HepG2 (cell line): ENCODE measurements around the gene OGG1. TPM values are rescaled to one million over a fixed set of nuclear protein-coding genes. Genes with fewer than 3 reads are reported as not detected.

ENCODE experiments used
- ARHGAP35 ChIP-seq: sonication (generic); formaldehyde crosslinking; IDR thresholded peaks from 2 replicates; pipeline ENCODE4 v1.9.0; 2022; ENCODE audit warnings: mild to moderate bottlenecking, inconsistent platforms, moderate library complexity, missing genetic modification reagents, borderline replicate concordance
- ARNT ChIP-seq: fragments of 450-650 bp; IDR thresholded peaks from 2 replicates; pipeline ENCODE4 v1.6.1; 2017
- DNMT3B ChIP-seq: conservative IDR thresholded peaks from 2 replicates; pipeline ENCODE4 v1.6.1; 2016; ENCODE audit warnings: missing biosample characterization, control low read depth
- ERF ChIP-seq: IDR thresholded peaks from 2 replicates; pipeline ENCODE4 v1.6.1; 2018; ENCODE audit warnings: missing biosample characterization, missing genetic modification reagents
- HNF4G ChIP-seq, 2 experiments: sonication (generic) in 1 of 2; formaldehyde crosslinking in 1 of 2; IDR thresholded peaks; 2 replicates each; pipeline versions ENCODE4 v1.4.0 to v1.6.1; 2011 to 2020; ENCODE audit warnings: borderline replicate concordance in 2 of 2, low read depth in 2 of 2, mild to moderate bottlenecking in 2 of 2, low read length in 1 of 2, missing genetic modification reagents in 1 of 2, moderate library complexity in 1 of 2
- NKX3-1 ChIP-seq: sonication (generic); formaldehyde crosslinking; IDR thresholded peaks from 2 replicates; pipeline ENCODE4 v1.5.0; 2020; ENCODE audit warnings: missing genetic modification reagents
- RARA ChIP-seq: IDR thresholded peaks from 2 replicates; pipeline ENCODE4 v1.6.1; 2016; ENCODE audit warnings: missing genetic modification reagents, missing compliant biosample characterization
- SIX1 ChIP-seq: sonication (generic); formaldehyde crosslinking; IDR thresholded peaks from 2 replicates; pipeline ENCODE4 v1.4.0; 2020; ENCODE audit warnings: missing genetic modification reagents, borderline replicate concordance
- SP4 ChIP-seq: sonication (generic); formaldehyde crosslinking; IDR thresholded peaks from 2 replicates; pipeline ENCODE4 v1.8.1; 2023; ENCODE audit warnings: mild to moderate bottlenecking, missing genetic modification reagents
- WIZ ChIP-seq: sonication (generic); formaldehyde crosslinking; IDR thresholded peaks from 2 replicates; pipeline ENCODE4 v1.5.1; 2020; ENCODE audit warnings: mild to moderate bottlenecking, missing genetic modification reagents
- ZNF33B ChIP-seq: sonication (generic); formaldehyde crosslinking; IDR thresholded peaks from 2 replicates; pipeline ENCODE4 v1.5.1; 2020; ENCODE audit warnings: mild to moderate bottlenecking, missing genetic modification reagents
- ZNF34 ChIP-seq: sonication (generic); formaldehyde crosslinking; IDR thresholded peaks from 2 replicates; pipeline ENCODE4 v1.4.0; 2020; ENCODE audit warnings: mild to moderate bottlenecking, missing genetic modification reagents, borderline replicate concordance
- ZNF430 ChIP-seq: sonication (generic); formaldehyde crosslinking; IDR thresholded peaks from 2 replicates; pipeline ENCODE4 v1.9.0; 2021; ENCODE audit warnings: mild to moderate bottlenecking, missing genetic modification reagents
- ZNF737 ChIP-seq: sonication (generic); formaldehyde crosslinking; IDR thresholded peaks from 2 replicates; pipeline ENCODE4 v1.5.0; 2020; ENCODE audit warnings: missing genetic modification reagents, mild to moderate bottlenecking, borderline replicate concordance
- ZNF761 ChIP-seq: sonication (generic); formaldehyde crosslinking; conservative IDR thresholded peaks from 2 replicates; pipeline ENCODE4 v1.4.0; 2020; ENCODE audit warnings: mild to moderate bottlenecking, missing genetic modification reagents
- polyA plus RNA-seq, 8 experiments: library from polyadenylated mRNA; depleted of rRNA in 3 of 8; stranded (reverse) in 7 of 8; unstranded in 1 of 8; fragments of >200 nt; fragmentation: Illumina TruSeq in 4 of 8; extraction: Trizol in 4 of 8; gene quantifications; 2 replicates each; pipeline versions ENCODE4 v1.2.1 to v1.2.3, GENCODE V29; 2011 to 2016; ENCODE audit warnings: low read depth in 4 of 8, missing spikeins in 1 of 8, mixed read lengths in 1 of 8; ENCODE audit not compliant: insufficient read depth in 1 of 8
- total RNA-seq, 5 experiments: library from RNA; depleted of rRNA; stranded (reverse); fragments of >200 nt; fragmentation: Illumina TruSeq; extraction: Trizol; gene quantifications; 2 replicates each; pipeline ENCODE4 v1.2.3, GENCODE V29; 2016; ENCODE audit warnings: low read depth in 1 of 5
- TF ChIP-seq, protein P1 (sequence below): IDR thresholded peaks from 2 replicates; pipeline ENCODE4 v1.6.1; 2016; ENCODE audit warnings: low read depth, missing genetic modification reagents, missing compliant biosample characterization
- TF ChIP-seq, protein P2 (sequence below): sonication (generic); formaldehyde crosslinking; IDR thresholded peaks from 2 replicates; pipeline ENCODE4 v1.5.1; 2020; ENCODE audit warnings: missing genetic modification reagents, mild to moderate bottlenecking, borderline replicate concordance
- TF ChIP-seq, protein P3 (sequence below): sonication (generic); formaldehyde crosslinking; IDR thresholded peaks from 2 replicates; pipeline ENCODE4 v1.8.1; 2023; ENCODE audit warnings: mild to moderate bottlenecking, missing genetic modification reagents
- TF ChIP-seq, protein P4 (sequence below): sonication (generic); formaldehyde crosslinking; IDR thresholded peaks from 2 replicates; pipeline ENCODE4; 2020; ENCODE audit warnings: missing genetic modification reagents, mild to moderate bottlenecking, borderline replicate concordance

The OGG1 gene
- total and polyA plus RNA-seq, 2 of the 13 experiments (the other 11 are each of a cell fraction or from before 2014, with no cell fraction given): 28.7 to 33.2 TPM

DNA sequence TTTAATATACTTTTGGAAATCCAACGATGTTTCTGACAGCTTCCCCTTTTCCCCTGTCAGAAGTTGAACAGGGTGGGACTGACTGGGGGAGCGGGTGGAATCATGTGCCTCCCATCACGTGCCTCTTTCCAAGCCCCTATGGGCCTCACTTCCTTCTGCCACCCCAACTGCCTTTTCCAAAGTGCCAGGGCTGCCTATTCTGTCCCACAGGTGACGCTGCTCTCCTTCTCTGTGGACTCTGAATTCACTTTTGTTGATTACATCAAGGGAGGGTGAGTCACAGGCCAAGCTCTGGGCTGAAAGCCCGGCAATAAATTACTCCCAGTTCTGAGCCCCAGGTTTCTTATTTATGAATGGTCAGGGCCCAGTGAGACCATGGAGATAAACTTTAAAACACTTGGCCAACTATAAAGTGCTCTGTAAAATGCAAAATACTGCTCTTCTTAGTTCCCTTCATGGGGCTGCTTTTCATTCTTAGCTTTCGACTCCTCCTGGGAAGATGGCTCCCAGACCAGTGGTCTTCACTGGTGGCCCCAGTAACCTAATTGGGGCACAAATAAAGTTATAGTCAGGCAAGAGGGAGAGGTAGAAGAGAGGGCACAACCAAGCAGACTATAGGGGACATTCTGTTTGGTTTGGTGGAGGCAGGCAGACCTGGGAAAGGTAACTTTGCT, 33.9 kb upstream of the OGG1 start (continued):
- TF ChIP-seq, protein P1, sequence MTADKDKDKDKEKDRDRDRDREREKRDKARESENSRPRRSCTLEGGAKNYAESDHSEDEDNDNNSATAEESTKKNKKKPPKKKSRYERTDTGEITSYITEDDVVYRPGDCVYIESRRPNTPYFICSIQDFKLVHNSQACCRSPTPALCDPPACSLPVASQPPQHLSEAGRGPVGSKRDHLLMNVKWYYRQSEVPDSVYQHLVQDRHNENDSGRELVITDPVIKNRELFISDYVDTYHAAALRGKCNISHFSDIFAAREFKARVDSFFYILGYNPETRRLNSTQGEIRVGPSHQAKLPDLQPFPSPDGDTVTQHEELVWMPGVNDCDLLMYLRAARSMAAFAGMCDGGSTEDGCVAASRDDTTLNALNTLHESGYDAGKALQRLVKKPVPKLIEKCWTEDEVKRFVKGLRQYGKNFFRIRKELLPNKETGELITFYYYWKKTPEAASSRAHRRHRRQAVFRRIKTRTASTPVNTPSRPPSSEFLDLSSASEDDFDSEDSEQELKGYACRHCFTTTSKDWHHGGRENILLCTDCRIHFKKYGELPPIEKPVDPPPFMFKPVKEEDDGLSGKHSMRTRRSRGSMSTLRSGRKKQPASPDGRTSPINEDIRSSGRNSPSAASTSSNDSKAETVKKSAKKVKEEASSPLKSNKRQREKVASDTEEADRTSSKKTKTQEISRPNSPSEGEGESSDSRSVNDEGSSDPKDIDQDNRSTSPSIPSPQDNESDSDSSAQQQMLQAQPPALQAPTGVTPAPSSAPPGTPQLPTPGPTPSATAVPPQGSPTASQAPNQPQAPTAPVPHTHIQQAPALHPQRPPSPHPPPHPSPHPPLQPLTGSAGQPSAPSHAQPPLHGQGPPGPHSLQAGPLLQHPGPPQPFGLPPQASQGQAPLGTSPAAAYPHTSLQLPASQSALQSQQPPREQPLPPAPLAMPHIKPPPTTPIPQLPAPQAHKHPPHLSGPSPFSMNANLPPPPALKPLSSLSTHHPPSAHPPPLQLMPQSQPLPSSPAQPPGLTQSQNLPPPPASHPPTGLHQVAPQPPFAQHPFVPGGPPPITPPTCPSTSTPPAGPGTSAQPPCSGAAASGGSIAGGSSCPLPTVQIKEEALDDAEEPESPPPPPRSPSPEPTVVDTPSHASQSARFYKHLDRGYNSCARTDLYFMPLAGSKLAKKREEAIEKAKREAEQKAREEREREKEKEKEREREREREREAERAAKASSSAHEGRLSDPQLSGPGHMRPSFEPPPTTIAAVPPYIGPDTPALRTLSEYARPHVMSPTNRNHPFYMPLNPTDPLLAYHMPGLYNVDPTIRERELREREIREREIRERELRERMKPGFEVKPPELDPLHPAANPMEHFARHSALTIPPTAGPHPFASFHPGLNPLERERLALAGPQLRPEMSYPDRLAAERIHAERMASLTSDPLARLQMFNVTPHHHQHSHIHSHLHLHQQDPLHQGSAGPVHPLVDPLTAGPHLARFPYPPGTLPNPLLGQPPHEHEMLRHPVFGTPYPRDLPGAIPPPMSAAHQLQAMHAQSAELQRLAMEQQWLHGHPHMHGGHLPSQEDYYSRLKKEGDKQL (CRISPR knock-in tag): no peak
- TF ChIP-seq HNF4G (IDR thresholded peaks at IDR 0.05; ENCODE audit: borderline replicate concordance, low read depth, low read length): no peak
- TF ChIP-seq HNF4G (CRISPR knock-in tag; IDR thresholded peaks at IDR 0.05; ENCODE audit: borderline replicate concordance, low read depth): no peak
- TF ChIP-seq, protein P2, sequence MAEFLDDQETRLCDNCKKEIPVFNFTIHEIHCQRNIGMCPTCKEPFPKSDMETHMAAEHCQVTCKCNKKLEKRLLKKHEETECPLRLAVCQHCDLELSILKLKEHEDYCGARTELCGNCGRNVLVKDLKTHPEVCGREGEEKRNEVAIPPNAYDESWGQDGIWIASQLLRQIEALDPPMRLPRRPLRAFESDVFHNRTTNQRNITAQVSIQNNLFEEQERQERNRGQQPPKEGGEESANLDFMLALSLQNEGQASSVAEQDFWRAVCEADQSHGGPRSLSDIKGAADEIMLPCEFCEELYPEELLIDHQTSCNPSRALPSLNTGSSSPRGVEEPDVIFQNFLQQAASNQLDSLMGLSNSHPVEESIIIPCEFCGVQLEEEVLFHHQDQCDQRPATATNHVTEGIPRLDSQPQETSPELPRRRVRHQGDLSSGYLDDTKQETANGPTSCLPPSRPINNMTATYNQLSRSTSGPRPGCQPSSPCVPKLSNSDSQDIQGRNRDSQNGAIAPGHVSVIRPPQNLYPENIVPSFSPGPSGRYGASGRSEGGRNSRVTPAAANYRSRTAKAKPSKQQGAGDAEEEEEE: no peak
- no peak for TF ChIP-seq SP4
- TF ChIP-seq WIZ (CRISPR knock-in tag): no peak
- TF ChIP-seq DNMT3B: no peak
- no peak for TF ChIP-seq ARHGAP35 (CRISPR knock-in tag)
- no peak for TF ChIP-seq ZNF34
- no peak; the same call in 1 of the 2 replicates for TF ChIP-seq ERF (CRISPR knock-in tag)
- TF ChIP-seq, protein P3, sequence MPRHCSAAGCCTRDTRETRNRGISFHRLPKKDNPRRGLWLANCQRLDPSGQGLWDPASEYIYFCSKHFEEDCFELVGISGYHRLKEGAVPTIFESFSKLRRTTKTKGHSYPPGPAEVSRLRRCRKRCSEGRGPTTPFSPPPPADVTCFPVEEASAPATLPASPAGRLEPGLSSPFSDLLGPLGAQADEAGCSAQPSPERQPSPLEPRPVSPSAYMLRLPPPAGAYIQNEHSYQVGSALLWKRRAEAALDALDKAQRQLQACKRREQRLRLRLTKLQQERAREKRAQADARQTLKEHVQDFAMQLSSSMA: no peak
- no peak for TF ChIP-seq SIX1
- no peak for TF ChIP-seq ZNF737 (CRISPR knock-in tag)
- TF ChIP-seq ZNF33B (CRISPR knock-in tag): no peak
- 0 out of 2 replicates have a peak, but pooled peaks have one; percentile 25 for TF ChIP-seq RARA (CRISPR knock-in tag)
- TF ChIP-seq ARNT: no peak
- TF ChIP-seq, protein P4, sequence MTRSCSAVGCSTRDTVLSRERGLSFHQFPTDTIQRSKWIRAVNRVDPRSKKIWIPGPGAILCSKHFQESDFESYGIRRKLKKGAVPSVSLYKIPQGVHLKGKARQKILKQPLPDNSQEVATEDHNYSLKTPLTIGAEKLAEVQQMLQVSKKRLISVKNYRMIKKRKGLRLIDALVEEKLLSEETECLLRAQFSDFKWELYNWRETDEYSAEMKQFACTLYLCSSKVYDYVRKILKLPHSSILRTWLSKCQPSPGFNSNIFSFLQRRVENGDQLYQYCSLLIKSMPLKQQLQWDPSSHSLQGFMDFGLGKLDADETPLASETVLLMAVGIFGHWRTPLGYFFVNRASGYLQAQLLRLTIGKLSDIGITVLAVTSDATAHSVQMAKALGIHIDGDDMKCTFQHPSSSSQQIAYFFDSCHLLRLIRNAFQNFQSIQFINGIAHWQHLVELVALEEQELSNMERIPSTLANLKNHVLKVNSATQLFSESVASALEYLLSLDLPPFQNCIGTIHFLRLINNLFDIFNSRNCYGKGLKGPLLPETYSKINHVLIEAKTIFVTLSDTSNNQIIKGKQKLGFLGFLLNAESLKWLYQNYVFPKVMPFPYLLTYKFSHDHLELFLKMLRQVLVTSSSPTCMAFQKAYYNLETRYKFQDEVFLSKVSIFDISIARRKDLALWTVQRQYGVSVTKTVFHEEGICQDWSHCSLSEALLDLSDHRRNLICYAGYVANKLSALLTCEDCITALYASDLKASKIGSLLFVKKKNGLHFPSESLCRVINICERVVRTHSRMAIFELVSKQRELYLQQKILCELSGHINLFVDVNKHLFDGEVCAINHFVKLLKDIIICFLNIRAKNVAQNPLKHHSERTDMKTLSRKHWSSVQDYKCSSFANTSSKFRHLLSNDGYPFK: no peak
- no peak for TF ChIP-seq ZNF761 (CRISPR knock-in tag)
- TF ChIP-seq NKX3-1 (CRISPR knock-in tag): no peak
- TF ChIP-seq ZNF430: no peak
